Hematopoietic multipotent progenitor cell treated with erythropoietin and hydrocortisone succinate and interleukin-3 and kit ligand, for 15 days (in vitro differentiated cells): Measurements from ENCODE around the gene ADI1.

Experiments
- DNase-seq: peaks from one replicate; pipeline ENCODE4 v3.0.0-alpha.2; 2015; ENCODE audit warnings: low spot score

ADI1 gene, protein sequence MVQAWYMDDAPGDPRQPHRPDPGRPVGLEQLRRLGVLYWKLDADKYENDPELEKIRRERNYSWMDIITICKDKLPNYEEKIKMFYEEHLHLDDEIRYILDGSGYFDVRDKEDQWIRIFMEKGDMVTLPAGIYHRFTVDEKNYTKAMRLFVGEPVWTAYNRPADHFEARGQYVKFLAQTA

DNA sequence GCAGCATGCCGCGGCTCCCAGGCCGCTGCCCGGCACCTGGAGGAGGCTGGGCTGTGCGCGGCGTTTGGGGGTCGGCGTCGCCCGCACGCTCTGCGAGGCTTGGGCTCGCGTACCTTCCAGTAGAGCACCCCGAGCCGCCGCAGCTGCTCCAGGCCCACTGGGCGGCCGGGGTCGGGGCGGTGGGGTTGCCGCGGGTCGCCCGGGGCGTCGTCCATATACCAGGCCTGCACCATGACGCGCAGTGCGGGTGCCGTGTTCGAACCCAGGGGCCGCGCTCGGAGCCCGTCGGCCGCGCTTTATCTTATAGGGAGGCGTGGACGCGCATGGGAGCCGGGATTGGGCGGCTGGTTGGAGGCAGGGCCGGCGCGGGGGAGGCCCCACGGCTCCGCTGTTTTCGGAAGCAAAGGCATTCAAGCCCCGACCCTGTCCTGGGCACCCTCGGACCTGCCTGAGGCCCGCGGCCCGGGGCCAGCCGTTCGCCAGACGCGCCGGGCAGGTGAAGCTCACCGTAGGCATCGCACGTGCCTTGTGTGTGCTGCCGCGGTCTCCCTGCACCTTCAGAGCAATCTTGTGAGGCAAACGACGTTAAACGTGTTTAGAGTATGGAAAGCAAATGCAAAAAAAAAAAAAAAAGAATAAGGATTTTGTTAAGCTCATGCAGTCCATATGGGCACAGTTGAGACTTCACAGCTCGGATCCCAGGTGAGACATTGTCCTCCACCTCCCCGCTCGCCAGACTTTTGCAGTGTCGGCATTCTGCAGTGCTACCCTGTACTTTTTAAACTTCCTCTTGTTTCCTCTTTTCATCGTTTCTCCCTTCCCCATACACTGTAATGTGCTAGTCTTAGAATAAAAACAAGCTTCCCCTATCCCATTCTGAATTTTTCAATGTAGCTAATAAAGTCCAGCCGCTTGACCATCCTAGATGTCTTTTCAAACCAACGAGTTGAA is at the start of gene ADI1:
Gene ADI1 (minus strand): TSS at position 277 of the 951 bp plus-strand sequence. CDS start 44 bp downstream, at position 233.
- peak; percentile 46 for DNase-seq

DNA sequence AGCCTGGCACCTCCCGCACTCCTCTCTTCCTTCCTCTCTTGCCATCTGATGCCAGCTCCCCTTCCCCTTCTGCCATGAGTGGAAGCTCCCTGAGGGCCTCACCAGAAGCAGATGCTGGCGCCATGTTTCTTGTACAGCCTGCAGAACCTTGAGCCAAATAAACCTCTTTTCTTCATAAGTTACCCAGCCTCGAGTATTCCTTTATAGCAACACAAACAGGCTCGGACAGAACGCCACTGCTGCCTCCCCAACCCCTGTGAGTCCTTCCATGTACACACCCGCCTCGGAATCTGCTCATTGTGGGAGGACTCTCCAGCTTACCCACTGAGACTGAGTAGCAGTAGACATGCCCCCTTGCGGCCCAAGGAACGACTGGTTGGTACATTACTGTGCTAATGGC is 47.5 kb upstream of the ADI1 start:
- no peak for DNase-seq

DNA sequence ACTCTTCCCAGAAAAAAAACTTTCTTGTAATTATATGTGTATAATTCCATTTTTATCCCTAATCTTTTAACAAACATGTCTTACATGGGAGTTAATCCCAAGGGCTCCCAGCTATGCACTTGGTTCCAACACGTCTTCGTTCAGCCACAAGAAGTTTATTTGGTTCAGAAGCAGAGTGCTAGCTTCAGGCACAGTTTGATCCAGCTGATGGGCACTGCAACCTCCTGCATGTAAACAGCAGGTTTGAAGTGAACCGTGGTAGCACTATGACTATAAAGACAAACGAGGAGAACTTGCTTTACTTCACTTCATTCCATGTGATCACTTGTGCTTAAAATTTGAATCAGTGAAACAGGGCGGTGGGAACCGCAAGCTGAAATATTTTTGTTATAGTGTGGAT is 45.8 kb upstream of the ADI1 start:
- DNase-seq = no peak

DNA sequence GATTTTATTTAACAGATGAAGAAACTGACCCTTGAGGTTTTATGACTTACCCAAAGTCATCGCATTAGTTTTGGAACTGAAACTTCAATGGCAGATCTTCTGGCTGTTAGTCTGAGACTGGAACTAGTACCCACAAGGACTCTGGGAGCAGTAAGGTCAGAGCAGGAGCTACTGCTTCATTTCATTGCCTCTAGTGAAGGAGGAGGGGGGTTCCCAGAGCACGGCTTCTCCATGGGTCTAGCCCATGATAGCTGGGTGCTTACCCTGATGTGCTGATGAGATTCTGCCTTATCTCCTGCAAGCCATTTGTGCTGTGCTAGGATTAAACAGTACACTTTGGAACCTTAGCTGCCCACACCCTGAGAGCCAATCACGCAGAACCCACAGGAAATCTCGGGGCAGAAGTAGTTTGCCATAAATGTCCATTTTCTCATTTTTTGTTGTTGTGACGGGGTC is 44.2 kb upstream of the ADI1 start:
- DNase-seq = no peak

DNA sequence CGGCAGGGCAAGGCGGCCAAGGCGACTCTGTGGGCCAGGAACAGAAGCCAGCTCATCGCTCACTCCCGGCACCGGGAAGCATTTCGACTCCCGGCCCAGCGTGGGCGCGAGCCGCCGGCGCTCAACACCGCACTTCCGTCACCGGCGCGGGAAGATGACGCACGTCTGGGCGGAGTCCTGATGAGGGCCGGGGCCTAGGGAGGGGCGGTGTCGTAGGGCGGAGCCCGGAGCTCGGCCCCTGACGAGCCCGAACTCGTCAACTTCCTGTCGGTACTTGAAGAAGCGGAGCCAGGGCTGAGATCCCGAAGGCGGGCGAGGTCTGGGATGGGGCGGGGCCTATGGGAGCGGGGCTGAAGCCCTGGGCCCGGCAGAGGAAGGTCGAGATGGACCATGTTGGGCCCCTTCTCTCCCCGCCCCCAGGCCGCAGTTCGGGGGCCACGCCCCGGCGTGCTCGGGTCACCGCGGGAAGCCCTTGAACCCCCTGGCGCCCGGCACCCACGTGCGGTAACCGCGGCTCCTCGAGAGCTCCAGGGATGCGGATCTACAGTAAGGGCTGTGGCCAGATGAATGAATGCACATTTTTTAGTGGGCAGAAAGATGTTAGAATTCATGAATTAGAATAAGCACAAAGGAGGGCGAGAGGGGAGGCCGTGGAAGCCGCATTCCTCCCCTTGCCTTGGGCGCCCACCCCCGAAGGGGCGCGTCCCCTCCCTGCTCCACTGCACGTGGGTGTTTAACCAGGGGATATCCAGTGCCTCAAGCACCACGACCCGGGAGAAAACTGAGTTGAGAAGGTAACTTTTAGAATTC is 39.1 kb upstream of the ADI1 start, which contains the start of gene RNASEH1:
Gene RNASEH1 (minus strand): TSS at position 129 of the 810 bp plus-strand sequence. CDS start 73 bp downstream, at position 56.
- DNase-seq = peak; percentile 97

DNA sequence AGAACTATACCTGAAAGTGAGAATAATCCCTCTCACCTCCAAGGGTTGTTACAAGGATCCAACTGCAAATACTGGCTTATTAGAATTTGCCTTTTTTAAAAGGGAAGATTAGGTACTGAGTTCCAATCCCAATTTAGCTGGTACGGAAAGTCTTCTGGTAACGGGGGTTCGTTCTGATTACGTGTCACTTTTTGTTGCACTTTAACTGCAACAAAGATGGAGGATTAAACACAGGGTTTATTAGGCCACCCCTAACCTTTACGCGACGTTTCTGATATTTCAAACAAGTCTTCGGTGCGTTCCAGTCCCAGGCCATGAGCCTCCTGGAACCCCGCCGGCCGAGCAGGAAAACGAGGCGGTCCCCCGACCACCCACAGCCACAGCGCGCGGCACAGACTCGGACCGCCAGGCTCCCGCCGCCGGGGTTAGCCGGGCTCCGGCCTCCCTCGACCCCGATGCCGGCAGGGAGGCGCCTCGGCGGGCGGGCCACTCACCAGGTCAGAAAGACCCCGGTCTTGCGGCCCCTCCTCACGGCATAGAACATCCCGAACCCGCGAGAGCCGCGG is 38.4 kb upstream of the ADI1 start:
- DNase-seq = peak; percentile 14

DNA sequence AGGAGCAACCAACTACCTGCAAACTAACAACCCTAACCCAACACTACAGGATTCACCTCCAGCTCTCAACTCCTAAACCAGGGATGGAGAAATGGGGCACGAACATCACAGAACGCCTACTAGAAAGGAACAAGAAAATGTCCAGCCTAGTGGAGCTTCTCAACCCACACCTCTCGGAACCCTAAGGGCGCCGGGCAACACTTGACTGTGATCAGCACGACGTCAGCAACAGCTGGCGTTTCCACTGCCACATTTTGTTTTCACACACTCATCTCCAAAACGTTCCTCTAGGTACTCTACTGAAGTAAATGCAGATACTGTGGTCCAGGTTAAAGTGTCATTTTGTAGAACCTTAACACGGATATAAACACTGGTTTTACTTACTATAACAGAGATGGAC is 34.6 kb upstream of the ADI1 start:
- no peak for DNase-seq

DNA sequence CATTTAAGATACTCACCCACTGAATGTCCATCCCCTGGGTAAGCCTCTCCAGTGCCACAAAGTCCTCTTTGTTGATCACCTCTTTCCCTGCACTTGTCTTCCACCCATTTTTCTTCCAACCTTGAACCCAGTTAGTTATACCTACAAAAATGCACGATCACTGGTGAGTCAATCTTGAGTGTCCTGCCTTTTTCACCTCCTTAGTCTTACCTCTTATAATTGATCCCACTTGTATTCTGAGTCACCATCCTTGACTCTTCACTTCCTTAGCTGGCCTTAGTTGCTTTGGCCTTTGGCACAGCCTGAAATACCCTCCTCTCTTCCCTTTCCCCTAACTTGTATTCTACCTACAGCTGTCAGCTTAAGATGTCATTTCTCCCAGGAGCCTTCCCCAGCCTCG is 28.6 kb upstream of the ADI1 start:
- no peak for DNase-seq

DNA sequence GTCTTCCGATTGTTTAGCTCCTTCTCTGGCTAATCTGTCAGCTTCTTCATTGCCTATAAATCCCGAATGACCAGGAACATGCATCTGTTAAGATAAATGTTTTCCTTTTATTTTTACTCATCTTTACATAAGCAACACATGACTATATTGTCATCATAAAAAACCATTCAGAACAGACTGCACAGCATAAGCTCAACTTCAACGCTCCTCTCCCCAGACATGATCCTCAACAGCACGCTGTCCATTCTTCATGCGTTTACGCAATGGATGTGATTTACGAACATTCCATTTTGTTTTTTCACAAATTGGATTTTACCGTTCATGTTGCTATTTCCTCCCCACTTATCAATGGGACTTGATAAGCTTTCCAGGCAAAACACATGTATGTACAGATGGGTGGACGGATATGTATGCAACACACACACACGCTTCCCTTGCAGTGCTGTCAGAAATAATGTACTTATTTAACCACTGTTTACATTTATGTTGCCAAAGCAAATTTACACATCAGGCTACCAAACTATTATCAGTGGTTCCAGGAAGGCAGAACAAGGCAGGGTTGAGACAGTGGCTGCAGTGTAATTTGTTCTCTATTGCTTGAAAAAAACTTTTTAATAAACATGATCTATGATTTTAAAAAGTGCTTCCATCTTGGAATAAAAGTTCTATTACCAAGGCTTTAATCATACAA is 26.6 kb upstream of the ADI1 start:
- DNase-seq = no peak

DNA sequence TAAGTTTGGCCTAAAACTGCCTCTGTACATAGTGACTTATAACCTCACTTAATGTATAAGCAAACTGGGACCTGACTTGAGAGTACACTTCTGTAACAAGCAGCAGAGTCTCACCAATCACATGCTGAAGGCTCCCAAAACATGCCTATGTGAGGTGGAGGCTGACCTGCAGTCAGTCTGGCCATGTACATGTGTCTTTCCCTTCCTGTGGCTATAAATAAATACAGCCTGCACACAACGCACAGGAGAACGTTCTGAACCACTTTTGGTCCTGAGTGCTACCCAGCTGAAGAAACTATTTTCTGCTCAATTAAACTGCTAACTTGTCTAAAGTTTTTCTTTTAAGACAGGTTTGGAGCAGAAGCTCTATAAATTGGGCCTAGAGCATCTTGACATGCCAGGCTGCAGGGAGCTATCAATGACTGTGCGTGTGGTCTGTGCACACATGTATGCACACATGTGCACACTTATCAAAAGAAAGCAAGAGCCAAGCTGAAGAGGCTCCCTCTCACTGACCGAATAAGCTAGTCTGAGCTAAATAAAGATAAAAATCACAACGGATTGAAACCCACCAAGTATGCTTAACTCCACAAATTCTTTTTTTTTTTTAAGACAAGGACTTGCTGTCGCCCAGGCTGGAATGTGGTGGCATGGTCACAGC is 23.8 kb upstream of the ADI1 start:
- DNase-seq = no peak

DNA sequence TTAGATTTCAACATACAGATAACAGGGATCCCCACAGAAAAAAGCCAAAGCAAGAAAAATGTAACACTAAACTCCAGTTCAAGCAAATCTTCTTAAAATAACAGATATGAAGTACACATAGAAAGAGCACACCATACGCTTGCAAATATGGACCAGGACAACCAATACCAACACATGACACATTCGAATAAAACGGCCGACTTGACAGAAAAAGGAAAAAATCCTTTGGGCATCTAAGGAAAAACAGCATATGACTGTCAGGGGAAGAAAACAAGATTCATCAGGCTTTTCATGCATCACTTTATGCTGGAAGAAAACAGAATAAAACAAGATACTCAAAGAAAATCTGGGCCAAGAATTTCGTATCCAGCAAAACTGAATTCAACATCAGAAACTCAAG is 22.8 kb upstream of the ADI1 start:
- no peak for DNase-seq

DNA sequence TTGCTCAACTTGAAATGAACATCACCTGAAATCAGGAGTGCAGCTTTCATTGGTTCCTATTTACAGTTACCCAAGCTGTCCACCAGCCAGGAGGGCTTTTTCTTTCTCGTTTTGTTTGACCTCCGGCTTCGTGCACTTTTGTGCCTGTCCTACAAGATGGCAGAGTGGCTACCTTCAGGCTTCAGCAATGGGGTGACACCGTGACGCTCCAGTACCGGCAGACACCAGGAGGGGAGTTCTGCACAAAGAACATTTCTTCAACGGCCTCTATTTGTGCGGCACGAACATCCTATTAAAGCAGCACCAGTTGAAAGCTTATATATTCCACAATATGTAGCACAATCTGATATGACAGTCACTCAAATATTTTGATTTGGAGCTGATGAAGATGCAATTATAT is 20.5 kb upstream of the ADI1 start:
- DNase-seq = no peak

DNA sequence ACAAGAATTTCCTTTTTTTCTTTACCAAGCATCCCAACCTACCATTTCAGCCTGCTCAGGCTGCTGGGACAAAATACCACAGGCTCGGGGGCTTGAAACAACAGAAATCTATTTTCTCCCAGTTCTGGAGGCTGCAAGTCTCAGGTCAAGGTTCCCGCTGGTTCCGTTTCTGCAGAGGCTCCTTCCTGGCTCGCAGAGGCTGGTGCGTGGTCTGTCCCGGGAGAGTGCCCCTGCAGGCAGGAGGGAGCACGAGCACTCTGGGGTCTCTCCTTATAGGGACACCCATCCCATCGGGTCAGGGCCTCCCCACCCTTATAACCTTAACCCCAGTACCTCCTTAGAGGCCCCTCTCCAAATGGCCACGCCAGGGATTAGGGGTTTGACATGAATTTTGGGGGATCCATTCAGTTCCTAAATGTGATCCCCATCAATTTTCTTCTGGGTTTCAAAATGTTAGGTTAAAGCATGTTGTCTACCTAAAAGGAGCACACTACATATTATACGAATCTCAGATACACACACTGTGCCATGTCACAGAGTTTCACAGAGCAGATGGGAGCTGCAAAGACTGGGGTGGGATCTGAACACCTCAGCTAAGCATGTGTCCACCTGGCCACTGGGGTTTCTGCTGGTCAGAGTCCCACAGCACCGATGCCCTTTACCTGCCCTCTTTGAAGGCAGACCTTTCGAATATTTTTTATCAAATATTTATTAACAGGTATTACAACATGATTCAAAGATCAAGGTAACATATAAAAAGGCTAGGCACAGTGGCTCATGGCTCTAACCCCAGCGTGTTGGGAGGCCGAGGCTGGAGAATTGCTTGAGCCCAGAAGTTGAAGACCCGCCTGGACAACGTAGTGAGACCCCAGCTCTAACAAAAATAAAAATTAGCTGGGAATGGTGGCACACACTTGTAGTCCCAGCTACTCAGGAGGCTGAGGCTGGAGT is 17.6 kb upstream of the ADI1 start:
- DNase-seq = no peak

DNA sequence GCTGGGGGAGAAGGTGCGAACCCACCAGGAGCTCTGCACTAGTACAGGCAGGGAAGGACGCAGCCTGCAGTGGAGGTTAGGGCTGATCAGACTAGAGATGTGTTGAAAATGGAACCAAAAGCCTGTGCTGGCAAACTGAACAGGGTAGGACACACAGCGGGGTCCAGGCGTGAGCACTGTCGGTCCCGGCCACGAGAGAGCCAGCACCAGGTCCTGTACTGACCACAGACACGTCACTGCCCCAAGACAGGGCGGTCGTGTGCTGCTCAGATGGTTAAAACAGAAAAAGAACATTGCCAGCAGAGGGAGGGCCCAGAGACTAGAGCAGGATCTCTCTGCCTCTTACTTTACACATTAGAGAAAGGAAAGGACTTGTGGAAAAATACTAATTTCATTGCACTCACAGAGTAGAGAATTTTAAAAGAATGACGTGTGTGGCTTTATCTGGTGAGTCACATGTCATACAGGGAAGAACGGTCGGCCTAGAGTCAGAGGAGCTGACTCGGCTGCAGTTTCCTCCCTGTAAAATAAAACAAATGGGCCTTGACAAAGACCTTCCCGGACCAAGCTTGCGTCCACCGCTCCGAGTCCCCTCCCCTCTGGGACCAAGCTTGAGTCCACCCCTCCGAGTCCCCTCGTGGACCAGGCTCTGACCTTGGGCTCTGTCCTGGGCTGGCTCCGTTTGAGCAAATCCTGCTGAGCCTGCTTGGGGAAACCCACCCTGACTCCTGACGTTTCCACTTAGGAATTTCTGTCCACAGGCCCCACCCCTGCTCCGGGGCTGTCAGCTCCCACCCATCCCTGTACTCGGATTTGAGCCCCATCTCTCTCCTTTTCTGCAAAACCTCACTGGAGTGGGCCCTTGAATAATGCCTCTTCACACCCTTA is 16.7 kb upstream of the ADI1 start:
- DNase-seq = peak; percentile 9

DNA sequence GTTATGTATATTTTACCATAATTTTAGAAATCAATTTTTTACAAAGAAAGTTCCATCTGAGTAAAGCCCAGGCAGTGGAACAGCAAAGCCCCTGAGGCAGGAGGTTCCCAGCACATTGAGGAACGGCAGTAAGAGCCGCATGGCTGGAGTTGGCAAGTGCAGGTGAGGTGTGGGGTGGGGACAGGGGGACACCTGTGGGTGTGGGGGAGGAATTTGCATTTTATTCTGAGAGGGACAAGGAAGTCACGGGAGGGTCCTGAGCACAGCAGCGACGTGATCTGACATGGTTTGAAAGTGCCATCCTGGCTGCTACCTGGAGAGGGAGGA is 16.1 kb upstream of the ADI1 start:
- DNase-seq = no peak

DNA sequence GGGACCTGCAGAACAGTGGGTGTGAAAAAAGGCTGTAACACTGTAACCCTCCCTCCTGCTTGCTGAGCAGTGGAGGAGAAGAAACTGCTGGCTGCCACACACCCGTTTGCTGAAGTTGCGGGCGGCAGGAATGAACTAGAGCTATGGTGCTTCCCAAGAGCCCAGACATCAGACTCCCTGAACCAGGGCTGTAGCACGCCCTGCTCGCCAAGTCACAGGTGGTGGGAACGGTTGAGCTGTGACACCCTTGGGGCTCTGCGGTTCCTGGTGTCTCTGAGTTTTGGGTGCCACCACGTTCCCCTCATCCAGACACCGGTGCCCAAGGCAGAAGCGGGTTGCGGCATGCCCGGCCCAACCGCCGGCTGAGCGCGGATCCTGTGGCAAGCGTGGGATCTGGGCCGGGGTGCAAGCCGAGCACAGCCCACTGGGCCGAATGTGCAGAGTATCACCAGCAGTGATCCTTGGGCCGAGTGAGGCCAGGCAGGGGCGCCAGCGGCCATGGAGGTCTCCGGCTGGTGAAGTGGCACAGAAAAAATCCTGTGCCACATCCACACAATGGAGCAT is 15.0 kb upstream of the ADI1 start:
- DNase-seq = no peak

DNA sequence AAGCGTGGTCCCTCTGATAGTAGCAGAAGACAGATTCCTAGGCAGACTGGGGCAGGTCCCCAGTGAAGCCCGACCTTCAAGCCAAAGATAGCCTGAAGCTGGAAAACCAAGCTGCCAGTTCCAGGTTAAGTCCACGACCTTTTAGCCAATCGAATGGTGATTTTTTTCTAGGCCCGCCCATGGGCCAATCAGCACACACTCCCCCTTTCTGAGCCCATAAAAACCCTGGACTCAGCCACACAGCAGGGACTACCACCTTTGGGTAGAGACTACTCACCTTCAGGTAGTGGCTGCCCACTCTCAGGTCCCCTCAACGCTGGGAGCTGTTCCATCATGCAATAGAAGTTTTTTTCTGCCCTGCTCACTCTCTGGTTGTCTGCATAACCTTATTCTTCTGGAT is 14.5 kb upstream of the ADI1 start:
- DNase-seq = no peak

DNA sequence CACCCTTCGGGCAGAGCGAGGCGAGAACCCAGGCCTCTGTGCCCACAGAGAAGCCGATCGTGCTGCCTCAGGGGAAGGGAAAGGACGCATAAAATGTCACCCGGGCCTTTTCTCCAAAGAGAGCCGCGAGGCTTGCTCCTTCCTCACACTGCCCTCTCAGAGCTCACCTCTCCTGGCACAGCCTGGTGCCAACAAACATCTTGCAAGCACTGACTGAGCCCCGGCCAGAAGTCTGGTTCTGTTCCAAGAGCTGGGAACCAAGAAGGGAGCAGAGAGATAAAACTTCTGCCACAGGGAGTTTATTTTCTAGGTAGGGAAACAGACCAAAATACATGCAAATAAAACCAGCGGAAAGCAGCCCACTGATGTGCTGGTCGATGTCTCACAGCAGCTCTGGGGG is 13.6 kb upstream of the ADI1 start:
- DNase-seq = no peak
